Measurements from ENCODE around the gene STUB1.

- TF ChIP-seq, protein P1, sequence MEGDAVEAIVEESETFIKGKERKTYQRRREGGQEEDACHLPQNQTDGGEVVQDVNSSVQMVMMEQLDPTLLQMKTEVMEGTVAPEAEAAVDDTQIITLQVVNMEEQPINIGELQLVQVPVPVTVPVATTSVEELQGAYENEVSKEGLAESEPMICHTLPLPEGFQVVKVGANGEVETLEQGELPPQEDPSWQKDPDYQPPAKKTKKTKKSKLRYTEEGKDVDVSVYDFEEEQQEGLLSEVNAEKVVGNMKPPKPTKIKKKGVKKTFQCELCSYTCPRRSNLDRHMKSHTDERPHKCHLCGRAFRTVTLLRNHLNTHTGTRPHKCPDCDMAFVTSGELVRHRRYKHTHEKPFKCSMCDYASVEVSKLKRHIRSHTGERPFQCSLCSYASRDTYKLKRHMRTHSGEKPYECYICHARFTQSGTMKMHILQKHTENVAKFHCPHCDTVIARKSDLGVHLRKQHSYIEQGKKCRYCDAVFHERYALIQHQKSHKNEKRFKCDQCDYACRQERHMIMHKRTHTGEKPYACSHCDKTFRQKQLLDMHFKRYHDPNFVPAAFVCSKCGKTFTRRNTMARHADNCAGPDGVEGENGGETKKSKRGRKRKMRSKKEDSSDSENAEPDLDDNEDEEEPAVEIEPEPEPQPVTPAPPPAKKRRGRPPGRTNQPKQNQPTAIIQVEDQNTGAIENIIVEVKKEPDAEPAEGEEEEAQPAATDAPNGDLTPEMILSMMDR (IDR thresholded peaks at IDR 0.05; ENCODE audit: extremely low read depth in 1 of 2, insufficient read depth in 1 of 2, low read depth in 1 of 2, low read length in 2 of 2): no peak
- TF ChIP-seq POLR2A (IDR thresholded peaks at IDR 0.05; ENCODE audit: low read depth, low read length) (no peak), POLR2AphosphoS5 (IDR thresholded peaks at IDR 0.05; ENCODE audit: insufficient read depth, low read depth, low read length) (no peak), EZH2 (IDR thresholded peaks at IDR 0.05; ENCODE audit: borderline replicate concordance, low read depth, low read length, severe bottlenecking) (no peak), FOS (IDR thresholded peaks at IDR 0.05; ENCODE audit: borderline replicate concordance, insufficient read depth, low read length) (no peak), GATA2 (IDR thresholded peaks at IDR 0.05; ENCODE audit: insufficient read depth, insufficient read length, low read depth, low read length) (no peak), MYC (IDR thresholded peaks at IDR 0.05; ENCODE audit: low read depth, low read length) (no peak)
- TF ChIP-seq, protein P2, sequence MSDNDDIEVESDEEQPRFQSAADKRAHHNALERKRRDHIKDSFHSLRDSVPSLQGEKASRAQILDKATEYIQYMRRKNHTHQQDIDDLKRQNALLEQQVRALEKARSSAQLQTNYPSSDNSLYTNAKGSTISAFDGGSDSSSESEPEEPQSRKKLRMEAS (IDR thresholded peaks at IDR 0.05; ENCODE audit: insufficient read depth, insufficient read length): no peak
Observed at GRCh38 chr16:708019-708418, 27.8 kb downstream of the STUB1 start.

Measured in endothelial cell of umbilical vein (primary cell).